Parathyroid adenoma (tissue), 2 donors: ENCODE data around the gene ADAMTS7.
"Not testable (repeated sequence)": the region's sequence is repeated elsewhere in the genome, so short reads cannot be mapped to it uniquely, and the experiment has no call there.

Source experiments
- H2AFZ ChIP-seq: fragments of 300-600 bp; sonication (generic); one replicate; pipeline ENCODE4 v1.7.0; 2017; ENCODE audit warnings: antibody characterized with exemption, mild to moderate bottlenecking
- H3K27ac ChIP-seq: fragments of 300-600 bp; sonication (generic); one replicate; pipeline ENCODE4 v1.7.0; 2017
- H3K27me3 ChIP-seq: fragments of 300-600 bp; sonication (generic); one replicate; pipeline ENCODE4 v1.7.0; 2017; ENCODE audit warnings: low read length; ENCODE audit not compliant: control insufficient read depth, insufficient read depth
- H3K36me3 ChIP-seq: fragments of 300-600 bp; sonication (generic); one replicate; pipeline ENCODE4 v1.7.0; 2017; ENCODE audit warnings: low read length; ENCODE audit not compliant: control insufficient read depth, insufficient read depth
- H3K4me1 ChIP-seq: fragments of 300-600 bp; sonication (generic); one replicate; pipeline ENCODE4 v1.7.0; 2017; ENCODE audit warnings: control low read depth
- H3K4me2 ChIP-seq: fragments of 300-600 bp; sonication (generic); one replicate; pipeline ENCODE4 v1.7.0; 2017; ENCODE audit warnings: low read length
- H3K4me3 ChIP-seq: fragments of 300-600 bp; sonication (generic); one replicate; pipeline ENCODE4 v1.7.0; 2017; ENCODE audit warnings: low read depth, low read length
- H3K79me2 ChIP-seq: fragments of 300-600 bp; sonication (generic); one replicate; pipeline ENCODE4 v1.7.0; 2017; ENCODE audit warnings: control low read depth
- H3K9ac ChIP-seq: fragments of 300-600 bp; sonication (generic); one replicate; pipeline ENCODE4 v1.7.0; 2017; ENCODE audit warnings: mild to moderate bottlenecking
- H3K9me3 ChIP-seq: fragments of 300-600 bp; sonication (generic); one replicate; pipeline ENCODE4 v1.7.0; 2017; ENCODE audit warnings: low read length; ENCODE audit not compliant: control insufficient read depth
- CTCF ChIP-seq: fragments of 300-600 bp; sonication (generic); IDR thresholded peaks from one replicate; pipeline ENCODE4 v1.7.0; 2017; ENCODE audit warnings: antibody characterized with exemption, mild to moderate bottlenecking
- donor health status: primary hyperparathyroidism.

The ADAMTS7 gene

GRCh38 chr15:78842519-78842918, 31.3 kb upstream of the ADAMTS7 start:
- Histone ChIP-seq H3K36me3 (no peaks in the 10 kb centered on the region), H3K9me3 (no peaks in the 10 kb centered on the region), H3K9ac (no peak overlapping the region), H3K27me3 (no peaks in the 10 kb centered on the region), H3K79me2 (no peaks in the 10 kb centered on the region), H2AFZ (no peak overlapping the region), H3K4me1 (no peaks in the 10 kb centered on the region), H3K27ac (no peak overlapping the region), H3K4me3 (no peak overlapping the region), H3K4me2 (no peak overlapping the region)
- TF ChIP-seq CTCF: no peak

- Histone ChIP-seq H2AFZ (no peak overlapping the region), H3K4me1 (no peaks in the 10 kb centered on the region), H3K27ac (no peak overlapping the region), H3K9ac (no peak overlapping the region), H3K4me3 (no peak overlapping the region), H3K27me3 (no peaks in the 10 kb centered on the region), H3K79me2 (no peaks in the 10 kb centered on the region), H3K4me2 (no peak overlapping the region), H3K36me3 (no peaks in the 10 kb centered on the region), H3K9me3 (no peaks in the 10 kb centered on the region)
- no peak for TF ChIP-seq CTCF
Measured at GRCh38 chr15:78841891-78842290, 30.6 kb upstream of the ADAMTS7 start.

- H3K4me3 ChIP-seq: no peak overlapping the region
- no peak overlapping the region for H3K27ac ChIP-seq
- H3K4me1 ChIP-seq: no peaks in the 10 kb centered on the region
- no peak overlapping the region for H2AFZ ChIP-seq
- no peaks in the 10 kb centered on the region for H3K36me3 ChIP-seq
- H3K27me3 ChIP-seq: no peaks in the 10 kb centered on the region
- no peaks in the 10 kb centered on the region for H3K79me2 ChIP-seq
- TF ChIP-seq CTCF: no peak
- no peak overlapping the region for H3K9ac ChIP-seq
- H3K9me3 ChIP-seq: no peaks in the 10 kb centered on the region
- no peak overlapping the region for H3K4me2 ChIP-seq
Measured at GRCh38 chr15:78841376-78841706, 30.1 kb upstream of the ADAMTS7 start.

- no peak overlapping the region for H3K9ac ChIP-seq
- H3K36me3 ChIP-seq: no peaks in the 10 kb centered on the region
- no peaks in the 10 kb centered on the region for H3K4me1 ChIP-seq
- H3K79me2 ChIP-seq: no peaks in the 10 kb centered on the region
- no peak overlapping the region for H3K27ac ChIP-seq
- no peak overlapping the region for H3K4me2 ChIP-seq
- no peaks in the 10 kb centered on the region for H3K27me3 ChIP-seq
- H2AFZ ChIP-seq: no peak overlapping the region
- no peak for TF ChIP-seq CTCF
- no peak overlapping the region for H3K4me3 ChIP-seq
- no peaks in the 10 kb centered on the region for H3K9me3 ChIP-seq
Measured at GRCh38 chr15:78840661-78841375, 29.6 kb upstream of the ADAMTS7 start.

- H3K4me2 ChIP-seq: not testable (repeated sequence)
Measured at GRCh38 chr15:78839151-78839550, 27.9 kb upstream of the ADAMTS7 start.

More at GRCh38 chr15:78839151-78839550, 27.9 kb upstream of the ADAMTS7 start:
- not testable (repeated sequence) for H2AFZ ChIP-seq, H3K36me3 ChIP-seq, H3K79me2 ChIP-seq, H3K27ac ChIP-seq, H3K4me1 ChIP-seq, H3K4me3 ChIP-seq, H3K9ac ChIP-seq, H3K27me3 ChIP-seq, H3K9me3 ChIP-seq
